Measurements from ENCODE around the gene HSPA1B.

Gene HSPA1B

DNA sequence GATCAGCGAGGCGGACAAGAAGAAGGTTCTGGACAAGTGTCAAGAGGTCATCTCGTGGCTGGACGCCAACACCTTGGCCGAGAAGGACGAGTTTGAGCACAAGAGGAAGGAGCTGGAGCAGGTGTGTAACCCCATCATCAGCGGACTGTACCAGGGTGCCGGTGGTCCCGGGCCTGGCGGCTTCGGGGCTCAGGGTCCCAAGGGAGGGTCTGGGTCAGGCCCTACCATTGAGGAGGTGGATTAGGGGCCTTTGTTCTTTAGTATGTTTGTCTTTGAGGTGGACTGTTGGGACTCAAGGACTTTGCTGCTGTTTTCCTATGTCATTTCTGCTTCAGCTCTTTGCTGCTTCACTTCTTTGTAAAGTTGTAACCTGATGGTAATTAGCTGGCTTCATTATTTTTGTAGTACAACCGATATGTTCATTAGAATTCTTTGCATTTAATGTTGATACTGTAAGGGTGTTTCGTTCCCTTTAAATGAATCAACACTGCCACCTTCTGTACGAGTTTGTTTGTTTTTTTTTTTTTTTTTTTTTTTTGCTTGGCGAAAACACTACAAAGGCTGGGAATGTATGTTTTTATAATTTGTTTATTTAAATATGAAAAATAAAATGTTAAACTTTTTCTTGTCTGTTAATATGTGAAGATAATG lies 2.2 kb downstream of the HSPA1B start (continued):
- no peak for TF ChIP-seq ZFHX2 (tag by site-specific recombination; conservative IDR thresholded peaks at IDR 0.05)
- TF ChIP-seq SCRT2 (tag by site-specific recombination; IDR thresholded peaks at IDR 0.05), result no peak
- TF ChIP-seq ZFP37 (tag by site-specific recombination; IDR thresholded peaks at IDR 0.05), result peak; percentile 42; the same call in 1 of the 2 replicates
- TF ChIP-seq REPIN1 (tag by site-specific recombination; IDR thresholded peaks at IDR 0.05; ENCODE audit: low read depth), result no peak
- TF ChIP-seq ZNF138 (tag by site-specific recombination; IDR thresholded peaks at IDR 0.05; ENCODE audit: borderline replicate concordance), result no peak
- no peak for TF ChIP-seq ZNF596 (tag by site-specific recombination; IDR thresholded peaks at IDR 0.05)
- TF ChIP-seq, protein P1, sequence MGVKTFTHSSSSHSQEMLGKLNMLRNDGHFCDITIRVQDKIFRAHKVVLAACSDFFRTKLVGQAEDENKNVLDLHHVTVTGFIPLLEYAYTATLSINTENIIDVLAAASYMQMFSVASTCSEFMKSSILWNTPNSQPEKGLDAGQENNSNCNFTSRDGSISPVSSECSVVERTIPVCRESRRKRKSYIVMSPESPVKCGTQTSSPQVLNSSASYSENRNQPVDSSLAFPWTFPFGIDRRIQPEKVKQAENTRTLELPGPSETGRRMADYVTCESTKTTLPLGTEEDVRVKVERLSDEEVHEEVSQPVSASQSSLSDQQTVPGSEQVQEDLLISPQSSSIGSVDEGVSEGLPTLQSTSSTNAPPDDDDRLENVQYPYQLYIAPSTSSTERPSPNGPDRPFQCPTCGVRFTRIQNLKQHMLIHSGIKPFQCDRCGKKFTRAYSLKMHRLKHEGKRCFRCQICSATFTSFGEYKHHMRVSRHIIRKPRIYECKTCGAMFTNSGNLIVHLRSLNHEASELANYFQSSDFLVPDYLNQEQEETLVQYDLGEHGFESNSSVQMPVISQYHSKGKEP (tag by site-specific recombination; IDR thresholded peaks at IDR 0.05), result no peak
- TF ChIP-seq ZNF350 (tag by site-specific recombination; IDR thresholded peaks at IDR 0.05), result no peak
- TF ChIP-seq, protein P2, sequence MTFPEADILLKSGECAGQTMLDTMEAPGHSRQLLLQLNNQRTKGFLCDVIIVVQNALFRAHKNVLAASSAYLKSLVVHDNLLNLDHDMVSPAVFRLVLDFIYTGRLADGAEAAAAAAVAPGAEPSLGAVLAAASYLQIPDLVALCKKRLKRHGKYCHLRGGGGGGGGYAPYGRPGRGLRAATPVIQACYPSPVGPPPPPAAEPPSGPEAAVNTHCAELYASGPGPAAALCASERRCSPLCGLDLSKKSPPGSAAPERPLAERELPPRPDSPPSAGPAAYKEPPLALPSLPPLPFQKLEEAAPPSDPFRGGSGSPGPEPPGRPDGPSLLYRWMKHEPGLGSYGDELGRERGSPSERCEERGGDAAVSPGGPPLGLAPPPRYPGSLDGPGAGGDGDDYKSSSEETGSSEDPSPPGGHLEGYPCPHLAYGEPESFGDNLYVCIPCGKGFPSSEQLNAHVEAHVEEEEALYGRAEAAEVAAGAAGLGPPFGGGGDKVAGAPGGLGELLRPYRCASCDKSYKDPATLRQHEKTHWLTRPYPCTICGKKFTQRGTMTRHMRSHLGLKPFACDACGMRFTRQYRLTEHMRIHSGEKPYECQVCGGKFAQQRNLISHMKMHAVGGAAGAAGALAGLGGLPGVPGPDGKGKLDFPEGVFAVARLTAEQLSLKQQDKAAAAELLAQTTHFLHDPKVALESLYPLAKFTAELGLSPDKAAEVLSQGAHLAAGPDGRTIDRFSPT (tag by site-specific recombination; IDR thresholded peaks at IDR 0.05), result peak; percentile 33; the same call in 1 of the 2 replicates
- TF ChIP-seq, protein P3, sequence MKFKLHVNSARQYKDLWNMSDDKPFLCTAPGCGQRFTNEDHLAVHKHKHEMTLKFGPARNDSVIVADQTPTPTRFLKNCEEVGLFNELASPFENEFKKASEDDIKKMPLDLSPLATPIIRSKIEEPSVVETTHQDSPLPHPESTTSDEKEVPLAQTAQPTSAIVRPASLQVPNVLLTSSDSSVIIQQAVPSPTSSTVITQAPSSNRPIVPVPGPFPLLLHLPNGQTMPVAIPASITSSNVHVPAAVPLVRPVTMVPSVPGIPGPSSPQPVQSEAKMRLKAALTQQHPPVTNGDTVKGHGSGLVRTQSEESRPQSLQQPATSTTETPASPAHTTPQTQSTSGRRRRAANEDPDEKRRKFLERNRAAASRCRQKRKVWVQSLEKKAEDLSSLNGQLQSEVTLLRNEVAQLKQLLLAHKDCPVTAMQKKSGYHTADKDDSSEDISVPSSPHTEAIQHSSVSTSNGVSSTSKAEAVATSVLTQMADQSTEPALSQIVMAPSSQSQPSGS (tag by site-specific recombination; IDR thresholded peaks at IDR 0.05; ENCODE audit: low read depth), result no peak
- TF ChIP-seq WT1 (tag by site-specific recombination; IDR thresholded peaks at IDR 0.05), result peak; percentile 67; the same call in 1 of the 2 replicates
- no peak for TF ChIP-seq ZNF501 (tag by site-specific recombination; IDR thresholded peaks at IDR 0.05)
- no peak for TF ChIP-seq ZNF571 (tag by site-specific recombination; IDR thresholded peaks at IDR 0.05)
- no peak for TF ChIP-seq YY2 (tag by site-specific recombination; IDR thresholded peaks at IDR 0.05)
- TF ChIP-seq ZNF555 (tag by site-specific recombination; conservative IDR thresholded peaks at IDR 0.05), result no peak
- TF ChIP-seq ZNF610 (tag by site-specific recombination; IDR thresholded peaks at IDR 0.05; ENCODE audit: borderline replicate concordance), result no peak
- 0 out of 2 replicates have a peak, but pooled peaks have one; percentile 18 for TF ChIP-seq KLF10 (tag by site-specific recombination; IDR thresholded peaks at IDR 0.05)
- TF ChIP-seq, protein P4, sequence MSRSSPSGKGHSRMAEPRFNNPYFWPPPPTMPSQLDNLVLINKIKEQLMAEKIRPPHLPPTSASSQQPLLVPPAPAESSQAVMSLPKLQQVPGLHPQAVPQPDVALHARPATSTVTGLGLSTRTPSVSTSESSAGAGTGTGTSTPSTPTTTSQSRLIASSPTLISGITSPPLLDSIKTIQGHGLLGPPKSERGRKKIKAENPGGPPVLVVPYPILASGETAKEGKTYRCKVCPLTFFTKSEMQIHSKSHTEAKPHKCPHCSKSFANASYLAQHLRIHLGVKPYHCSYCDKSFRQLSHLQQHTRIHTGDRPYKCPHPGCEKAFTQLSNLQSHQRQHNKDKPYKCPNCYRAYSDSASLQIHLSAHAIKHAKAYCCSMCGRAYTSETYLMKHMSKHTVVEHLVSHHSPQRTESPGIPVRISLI (tag by site-specific recombination; IDR thresholded peaks at IDR 0.05), result peak; percentile 69
- TF ChIP-seq, protein P5, sequence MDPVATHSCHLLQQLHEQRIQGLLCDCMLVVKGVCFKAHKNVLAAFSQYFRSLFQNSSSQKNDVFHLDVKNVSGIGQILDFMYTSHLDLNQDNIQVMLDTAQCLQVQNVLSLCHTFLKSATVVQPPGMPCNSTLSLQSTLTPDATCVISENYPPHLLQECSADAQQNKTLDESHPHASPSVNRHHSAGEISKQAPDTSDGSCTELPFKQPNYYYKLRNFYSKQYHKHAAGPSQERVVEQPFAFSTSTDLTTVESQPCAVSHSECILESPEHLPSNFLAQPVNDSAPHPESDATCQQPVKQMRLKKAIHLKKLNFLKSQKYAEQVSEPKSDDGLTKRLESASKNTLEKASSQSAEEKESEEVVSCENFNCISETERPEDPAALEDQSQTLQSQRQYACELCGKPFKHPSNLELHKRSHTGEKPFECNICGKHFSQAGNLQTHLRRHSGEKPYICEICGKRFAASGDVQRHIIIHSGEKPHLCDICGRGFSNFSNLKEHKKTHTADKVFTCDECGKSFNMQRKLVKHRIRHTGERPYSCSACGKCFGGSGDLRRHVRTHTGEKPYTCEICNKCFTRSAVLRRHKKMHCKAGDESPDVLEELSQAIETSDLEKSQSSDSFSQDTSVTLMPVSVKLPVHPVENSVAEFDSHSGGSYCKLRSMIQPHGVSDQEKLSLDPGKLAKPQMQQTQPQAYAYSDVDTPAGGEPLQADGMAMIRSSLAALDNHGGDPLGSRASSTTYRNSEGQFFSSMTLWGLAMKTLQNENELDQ (tag by site-specific recombination; IDR thresholded peaks at IDR 0.05; ENCODE audit: low read depth), result no peak
- no peak for TF ChIP-seq ZNF354C (tag by site-specific recombination; IDR thresholded peaks at IDR 0.05; ENCODE audit: borderline replicate concordance, low read depth)
- no peak for TF ChIP-seq ZFP3 (tag by site-specific recombination; IDR thresholded peaks at IDR 0.05; ENCODE audit: low read depth)
- TF ChIP-seq, protein P6, sequence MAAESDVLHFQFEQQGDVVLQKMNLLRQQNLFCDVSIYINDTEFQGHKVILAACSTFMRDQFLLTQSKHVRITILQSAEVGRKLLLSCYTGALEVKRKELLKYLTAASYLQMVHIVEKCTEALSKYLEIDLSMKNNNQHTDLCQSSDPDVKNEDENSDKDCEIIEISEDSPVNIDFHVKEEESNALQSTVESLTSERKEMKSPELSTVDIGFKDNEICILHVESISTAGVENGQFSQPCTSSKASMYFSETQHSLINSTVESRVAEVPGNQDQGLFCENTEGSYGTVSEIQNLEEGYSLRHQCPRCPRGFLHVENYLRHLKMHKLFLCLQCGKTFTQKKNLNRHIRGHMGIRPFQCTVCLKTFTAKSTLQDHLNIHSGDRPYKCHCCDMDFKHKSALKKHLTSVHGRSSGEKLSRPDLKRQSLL (tag by site-specific recombination; IDR thresholded peaks at IDR 0.05), result no peak
- TF ChIP-seq, protein P7, sequence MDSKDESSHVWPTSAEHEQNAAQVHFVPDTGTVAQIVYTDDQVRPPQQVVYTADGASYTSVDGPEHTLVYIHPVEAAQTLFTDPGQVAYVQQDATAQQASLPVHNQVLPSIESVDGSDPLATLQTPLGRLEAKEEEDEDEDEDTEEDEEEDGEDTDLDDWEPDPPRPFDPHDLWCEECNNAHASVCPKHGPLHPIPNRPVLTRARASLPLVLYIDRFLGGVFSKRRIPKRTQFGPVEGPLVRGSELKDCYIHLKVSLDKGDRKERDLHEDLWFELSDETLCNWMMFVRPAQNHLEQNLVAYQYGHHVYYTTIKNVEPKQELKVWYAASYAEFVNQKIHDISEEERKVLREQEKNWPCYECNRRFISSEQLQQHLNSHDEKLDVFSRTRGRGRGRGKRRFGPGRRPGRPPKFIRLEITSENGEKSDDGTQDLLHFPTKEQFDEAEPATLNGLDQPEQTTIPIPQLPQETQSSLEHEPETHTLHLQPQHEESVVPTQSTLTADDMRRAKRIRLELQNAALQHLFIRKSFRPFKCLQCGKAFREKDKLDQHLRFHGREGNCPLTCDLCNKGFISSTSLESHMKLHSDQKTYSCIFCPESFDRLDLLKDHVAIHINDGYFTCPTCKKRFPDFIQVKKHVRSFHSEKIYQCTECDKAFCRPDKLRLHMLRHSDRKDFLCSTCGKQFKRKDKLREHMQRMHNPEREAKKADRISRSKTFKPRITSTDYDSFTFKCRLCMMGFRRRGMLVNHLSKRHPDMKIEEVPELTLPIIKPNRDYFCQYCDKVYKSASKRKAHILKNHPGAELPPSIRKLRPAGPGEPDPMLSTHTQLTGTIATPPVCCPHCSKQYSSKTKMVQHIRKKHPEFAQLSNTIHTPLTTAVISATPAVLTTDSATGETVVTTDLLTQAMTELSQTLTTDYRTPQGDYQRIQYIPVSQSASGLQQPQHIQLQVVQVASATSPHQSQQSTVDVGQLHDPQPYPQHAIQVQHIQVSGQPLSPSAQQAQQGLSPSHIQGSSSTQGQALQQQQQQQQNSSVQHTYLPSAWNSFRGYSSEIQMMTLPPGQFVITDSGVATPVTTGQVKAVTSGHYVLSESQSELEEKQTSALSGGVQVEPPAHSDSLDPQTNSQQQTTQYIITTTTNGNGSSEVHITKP (tag by site-specific recombination; IDR thresholded peaks at IDR 0.05), result peak; percentile 97
- TF ChIP-seq ZFP41 (tag by site-specific recombination; IDR thresholded peaks at IDR 0.05; ENCODE audit: borderline replicate concordance), result no peak
